GM18519 (cell line): ENCODE data around the gene PPP1R7.

Experiments
- ATAC-seq: cut with Tn5 transposase; IDR thresholded peaks from one replicate; pipeline ENCODE4 v1.9.1; 2021; ENCODE audit warnings: mild to moderate bottlenecking, moderate library complexity; ENCODE audit not compliant: unreplicated experiment, low FRiP score

Gene PPP1R7

DNA sequence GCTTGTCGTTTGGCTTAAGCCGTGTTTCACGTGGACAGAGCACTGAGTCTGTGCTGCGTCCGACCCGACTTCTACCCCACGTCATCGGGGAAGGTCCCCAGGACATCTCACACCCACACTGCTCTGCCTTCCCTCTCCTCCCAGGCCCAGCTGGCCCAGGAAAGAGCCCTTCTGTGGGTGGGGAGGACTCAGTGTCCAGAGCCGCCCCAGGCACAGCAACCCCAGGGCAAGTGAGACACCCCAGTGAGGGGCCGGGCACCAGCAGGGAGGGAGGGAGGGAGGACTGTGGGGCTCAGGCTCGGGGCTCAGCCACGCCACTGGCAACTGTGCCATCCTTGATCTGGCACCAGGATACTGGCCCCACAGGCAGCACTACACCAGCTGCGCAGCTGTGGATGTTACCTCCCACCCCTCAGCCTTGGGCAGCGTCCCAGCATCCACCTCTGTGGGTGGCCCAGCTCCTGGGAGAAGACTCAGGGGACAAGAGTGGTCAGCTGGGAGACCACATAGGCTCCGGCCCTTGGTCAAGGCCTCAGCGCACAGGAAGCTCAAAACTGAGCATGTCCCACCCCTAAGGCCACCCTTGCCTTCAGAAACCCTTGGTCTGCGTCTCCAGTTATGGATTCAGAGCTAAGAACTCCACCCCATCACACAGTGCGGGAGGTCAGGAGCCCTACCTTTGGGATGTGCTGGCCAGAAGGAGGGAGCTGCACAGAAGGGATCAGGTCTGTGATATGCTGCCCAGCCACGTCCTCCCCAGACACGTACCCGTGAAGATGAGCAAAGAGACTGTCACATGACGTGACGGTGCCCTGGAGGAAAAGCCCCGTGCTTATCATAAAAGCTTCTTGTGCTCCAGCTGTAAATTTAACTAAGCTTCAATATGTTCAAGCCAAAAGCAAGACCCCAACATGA, 12.7 kb upstream of the PPP1R7 start:
- no peak for ATAC-seq

DNA sequence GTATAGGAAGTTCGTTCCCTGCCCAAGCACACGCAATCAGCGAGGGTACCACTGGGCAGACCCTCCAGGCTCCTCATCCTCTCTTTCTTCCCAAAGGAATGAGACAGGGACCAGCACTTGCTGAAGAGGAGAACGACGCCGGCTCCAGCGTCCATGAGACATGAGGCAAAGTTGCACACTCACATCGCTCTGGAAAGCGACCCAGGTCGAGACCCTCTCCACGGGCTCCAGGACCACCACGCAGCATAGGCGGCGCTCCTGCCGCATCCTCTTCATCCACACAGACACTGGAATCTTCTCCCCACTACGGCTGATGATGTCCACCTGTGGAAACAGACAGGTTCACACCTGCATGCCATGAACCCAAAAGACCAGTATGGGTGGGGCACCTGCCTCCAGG, 11.8 kb upstream of the PPP1R7 start:
- no peak for ATAC-seq

DNA sequence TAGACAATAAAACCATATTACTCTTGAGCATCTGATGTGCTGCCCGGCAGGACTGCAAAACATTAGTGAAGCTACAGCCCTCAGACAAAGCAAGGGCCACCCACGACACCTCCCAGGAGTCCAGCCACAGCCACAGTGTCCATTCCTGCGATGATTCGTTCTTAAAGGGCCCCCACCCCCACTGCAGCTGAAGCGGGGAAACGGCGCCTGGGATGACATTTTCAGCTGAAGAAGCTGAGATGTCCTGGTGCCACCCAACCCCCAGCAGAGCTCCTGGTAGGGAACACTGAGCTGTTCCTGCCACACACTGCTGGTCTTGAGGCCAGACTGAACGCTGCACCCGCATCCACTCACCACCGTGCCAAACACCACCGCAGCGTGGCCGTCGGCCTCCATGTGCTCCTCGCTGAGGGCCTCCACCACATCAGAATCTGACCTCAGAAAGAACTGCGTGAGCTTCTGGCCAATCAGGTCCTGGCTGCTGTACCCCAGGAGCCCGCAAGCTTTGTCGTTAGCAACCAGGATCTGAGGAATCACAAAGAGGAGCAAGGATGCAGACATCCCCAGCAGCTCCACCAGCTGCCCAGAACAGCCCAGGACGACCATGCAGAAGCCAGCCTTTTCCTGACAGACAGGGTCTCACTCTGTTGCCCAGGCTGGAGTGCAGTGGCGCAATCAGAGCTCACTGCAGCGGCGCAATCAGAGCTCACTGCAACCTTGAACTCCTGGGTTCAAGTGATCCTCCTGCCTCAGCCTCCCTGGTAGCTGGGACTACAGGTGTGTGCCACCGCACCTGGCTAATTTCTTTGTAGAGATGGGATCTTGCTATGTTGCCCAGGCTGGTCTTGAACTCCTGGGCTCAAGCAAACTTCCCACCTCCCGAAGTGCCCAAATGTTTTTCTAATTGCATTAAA, 10.5 kb upstream of the PPP1R7 start:
- no peak for ATAC-seq

DNA sequence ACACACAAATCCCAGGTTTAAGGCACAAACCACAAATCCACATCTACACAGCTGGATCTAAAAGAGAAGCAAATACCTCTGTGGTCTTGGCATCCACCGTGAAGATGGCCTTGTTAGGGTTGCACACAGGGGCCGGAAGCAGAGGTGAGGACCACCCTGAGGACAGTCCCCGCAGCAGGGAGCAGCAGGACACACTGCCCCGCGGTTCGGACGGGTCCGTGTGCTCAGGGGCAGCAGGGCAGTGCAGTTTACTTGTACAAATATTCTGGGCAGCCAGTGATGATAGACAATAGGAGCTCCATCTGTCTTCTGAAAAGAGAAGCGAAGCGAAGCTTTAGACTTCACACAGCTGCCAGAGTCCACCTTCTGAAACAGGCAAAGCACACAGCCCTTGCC, 9.8 kb upstream of the PPP1R7 start:
- ATAC-seq = no peak

DNA sequence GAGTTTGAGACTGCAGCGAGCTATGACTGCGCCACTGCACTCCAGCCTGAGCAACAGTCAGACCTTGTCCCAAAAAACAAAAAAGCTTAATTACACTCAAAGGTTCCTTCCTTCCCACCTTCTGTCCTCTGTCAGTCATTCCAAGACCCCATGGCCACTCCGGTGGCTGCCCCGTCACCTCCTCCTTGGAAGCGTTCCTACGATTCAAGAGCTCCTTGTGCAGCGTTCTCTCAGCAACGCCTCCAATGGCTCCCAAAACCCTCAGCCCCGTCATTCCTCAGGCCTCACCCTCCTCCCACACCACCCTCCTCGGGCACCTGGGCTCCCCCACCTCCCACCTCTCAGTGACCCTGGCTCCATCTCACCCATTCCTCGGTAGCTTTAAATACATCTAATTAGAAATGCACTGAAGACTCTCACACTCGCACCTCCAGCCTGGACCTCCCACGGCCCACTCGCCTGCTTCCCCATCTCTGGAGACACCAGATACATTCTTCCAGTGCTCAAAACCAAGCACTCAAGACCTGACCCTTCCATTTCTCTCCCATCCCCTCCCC, 9.0 kb upstream of the PPP1R7 start:
- ATAC-seq = no peak

DNA sequence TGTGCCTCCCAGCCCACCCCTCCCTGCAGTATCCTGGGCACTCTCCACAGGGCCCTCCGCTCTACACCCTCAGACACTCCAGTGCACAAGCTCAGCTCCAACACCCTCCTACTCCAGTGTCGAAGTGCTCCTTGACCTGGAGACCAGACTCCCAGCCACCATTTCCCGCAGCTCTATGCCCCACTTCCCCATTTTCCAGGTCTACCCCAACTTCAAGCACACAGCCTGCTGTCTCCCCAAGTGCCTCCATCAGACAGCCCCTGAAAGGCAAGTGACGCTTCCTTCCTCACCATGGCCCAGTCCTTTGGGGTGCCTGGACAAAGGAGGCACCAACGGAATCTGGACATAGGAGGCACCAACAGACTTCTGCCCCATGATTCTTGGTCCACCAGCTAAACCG, 8.2 kb upstream of the PPP1R7 start:
- no peak for ATAC-seq

DNA sequence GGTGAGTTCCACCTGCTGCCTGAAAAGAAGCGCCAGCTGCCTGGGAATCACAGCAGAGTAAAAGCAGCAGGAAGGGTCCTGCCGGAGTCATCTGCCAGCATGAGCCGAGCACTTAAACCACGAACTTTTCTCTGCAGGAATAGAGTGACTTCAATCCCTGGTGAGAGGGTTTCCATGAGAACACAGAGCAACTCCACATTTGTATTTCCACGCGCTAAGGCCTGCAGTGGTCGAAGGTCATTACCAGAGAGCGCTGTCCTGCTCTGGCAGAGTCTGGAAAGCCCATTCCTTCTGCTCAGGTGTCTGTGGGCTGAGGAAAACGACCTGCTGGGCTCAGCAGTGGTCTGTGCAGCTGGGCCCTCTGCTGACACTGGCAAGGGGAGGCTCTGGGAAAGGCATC, 7.7 kb upstream of the PPP1R7 start:
- no peak for ATAC-seq

DNA sequence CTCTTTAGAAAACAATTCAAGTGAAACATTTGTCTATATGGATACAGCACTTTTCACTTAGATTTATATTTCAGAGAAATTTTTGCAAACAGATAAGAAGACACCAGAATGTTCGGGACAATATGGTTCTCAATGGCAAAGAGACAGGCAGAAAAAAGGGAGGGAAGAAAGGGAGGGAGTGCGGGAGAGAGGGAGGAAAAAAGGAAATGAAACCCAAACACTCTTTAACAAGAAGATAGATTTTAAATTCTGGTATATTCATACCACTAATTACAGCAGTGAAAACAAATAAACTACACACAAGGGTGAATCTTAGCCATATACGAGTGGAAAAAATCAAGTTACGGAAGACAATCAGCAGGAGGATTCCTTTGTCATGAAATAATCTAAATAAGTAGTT, 4.0 kb upstream of the PPP1R7 start:
- ATAC-seq = no peak

DNA sequence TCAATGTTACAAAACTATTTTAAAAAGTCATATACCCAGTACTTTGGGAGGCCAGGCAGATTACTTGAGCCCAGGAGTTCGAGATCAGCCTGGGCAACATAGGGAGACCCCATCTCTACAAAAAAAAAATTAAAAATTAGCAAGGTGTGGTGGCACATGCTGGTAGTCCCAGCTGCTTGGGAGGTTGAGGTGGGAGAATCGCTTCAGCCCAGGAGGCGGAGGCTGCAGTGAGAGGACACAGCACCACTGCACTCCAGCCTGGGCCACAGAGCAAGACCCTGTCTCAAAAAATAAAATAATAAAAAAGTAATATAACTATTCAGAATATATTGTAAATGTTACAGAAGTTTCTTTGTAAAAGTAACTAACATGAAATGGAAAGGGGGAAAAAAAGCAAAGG, 2.9 kb upstream of the PPP1R7 start:
- ATAC-seq = no peak

DNA sequence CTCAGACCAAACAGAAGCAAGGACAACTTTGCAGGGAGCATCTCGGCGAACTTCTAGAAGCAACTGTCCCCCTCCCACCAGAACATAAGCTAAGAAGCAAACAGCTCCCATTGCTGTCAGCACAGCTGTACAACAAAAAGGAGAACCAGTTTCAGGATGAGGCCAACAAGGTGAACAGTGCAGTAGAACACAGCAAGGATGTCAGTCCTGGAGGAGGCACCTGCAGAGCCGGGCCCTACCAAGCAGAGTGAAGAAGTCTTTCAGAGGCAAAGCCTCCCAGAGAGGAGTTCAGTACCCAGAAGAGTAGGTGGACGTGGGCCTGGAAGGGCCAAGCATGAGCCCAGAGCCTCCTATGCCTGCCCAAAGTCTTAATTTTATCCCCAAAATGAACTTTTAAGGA, 2.0 kb upstream of the PPP1R7 start:
- no peak for ATAC-seq

DNA sequence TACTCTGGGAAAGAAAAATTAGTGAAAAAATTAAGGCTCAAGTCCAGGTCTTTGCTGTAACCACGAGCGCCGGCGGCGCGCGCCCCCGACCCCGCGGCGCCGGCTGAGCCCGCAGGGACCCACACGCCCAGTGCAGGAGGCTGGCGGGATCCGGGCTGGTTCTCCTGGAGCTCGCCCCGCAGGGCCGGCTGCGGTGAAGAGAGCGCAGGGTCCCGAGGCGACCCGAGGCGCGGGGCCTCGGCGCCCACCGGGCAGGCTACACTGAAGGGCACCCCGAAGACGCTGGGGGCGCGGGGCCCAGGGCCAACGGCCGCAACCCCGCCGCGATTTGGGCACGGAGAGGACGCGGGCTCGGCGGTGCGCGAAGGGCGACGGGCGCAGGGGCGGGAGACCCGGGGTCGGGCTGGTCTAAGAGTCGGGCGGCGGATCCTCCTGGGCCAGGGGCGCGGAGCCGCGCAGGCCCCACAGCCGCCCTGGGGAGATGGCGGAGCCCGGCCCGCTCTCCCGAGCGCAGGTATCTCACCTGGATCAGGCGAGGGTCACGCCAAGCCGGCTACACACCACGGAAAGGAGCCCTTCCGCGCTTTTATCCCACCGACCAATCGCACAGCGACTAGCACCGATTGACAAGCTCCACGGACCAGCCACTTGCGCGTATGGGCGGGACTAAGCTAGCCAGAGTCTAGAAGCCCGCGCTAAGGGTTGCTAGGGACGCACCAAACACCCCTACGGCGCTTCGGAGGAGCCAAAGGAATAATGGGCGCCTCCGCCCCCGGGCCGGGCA, 1.2 kb upstream of the PPP1R7 start, which contains the start of gene PASK:
Gene PASK (minus strand): TSS at position 582 of the 784 bp plus-strand sequence. CDS start 6,440 bp downstream, outside the sequence.
- ATAC-seq = peak; percentile 53

DNA sequence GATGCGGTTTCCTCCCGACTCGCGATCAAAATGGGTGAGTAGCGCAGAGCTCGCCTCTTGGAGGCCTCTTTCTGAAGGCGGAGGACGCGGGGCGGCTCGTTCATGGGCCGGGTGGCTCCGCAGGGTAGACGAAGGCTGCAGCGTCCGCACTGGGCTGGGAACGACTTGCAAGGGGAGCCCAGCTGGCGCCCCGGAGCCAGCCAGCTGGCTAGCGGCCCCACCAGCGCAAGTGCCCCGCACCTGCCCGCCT, 667 bp upstream of the PPP1R7 start:
- ATAC-seq = no peak

DNA sequence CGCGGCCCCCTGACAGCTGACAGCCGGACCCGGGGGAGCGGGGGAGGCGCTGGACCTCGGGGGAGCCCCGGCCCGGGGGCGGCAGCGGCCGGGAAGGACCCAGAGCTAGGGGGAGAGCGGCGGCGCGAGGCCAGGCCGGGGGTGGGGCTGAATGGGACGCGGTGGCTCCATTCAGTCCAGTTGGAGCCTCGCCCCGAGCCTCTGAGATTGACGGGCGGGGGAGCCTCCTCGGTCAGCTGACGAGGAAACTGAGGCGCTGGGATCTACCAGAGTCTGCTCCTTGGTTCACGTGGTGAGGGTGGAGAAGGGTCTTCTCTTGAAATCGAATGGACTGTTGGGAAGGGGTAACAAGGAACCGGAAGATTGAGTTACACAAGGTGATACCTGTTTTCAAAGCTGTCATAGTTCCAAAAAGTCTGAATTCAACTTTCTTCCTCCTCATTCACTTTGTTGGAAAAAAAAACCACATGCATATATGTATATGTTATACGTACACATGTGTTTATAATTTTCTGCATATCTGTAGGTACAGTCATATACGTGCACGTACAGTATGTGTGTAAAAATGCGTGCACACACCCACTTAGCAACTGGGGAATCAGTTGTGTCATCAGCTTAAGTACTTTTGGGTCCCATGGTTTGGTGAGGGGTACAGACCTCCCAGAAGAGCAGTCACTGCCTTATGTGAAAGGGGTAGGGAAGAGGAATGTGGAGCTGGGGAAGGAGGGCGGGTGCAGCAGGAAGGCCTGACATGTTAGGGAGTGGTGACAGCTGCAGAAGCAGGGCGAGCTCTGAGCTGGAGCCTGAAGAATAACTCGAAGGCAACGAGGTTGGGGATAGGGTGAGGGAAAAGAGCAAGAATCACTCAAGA, 628 bp downstream of the PPP1R7 start:
- ATAC-seq = no peak

DNA sequence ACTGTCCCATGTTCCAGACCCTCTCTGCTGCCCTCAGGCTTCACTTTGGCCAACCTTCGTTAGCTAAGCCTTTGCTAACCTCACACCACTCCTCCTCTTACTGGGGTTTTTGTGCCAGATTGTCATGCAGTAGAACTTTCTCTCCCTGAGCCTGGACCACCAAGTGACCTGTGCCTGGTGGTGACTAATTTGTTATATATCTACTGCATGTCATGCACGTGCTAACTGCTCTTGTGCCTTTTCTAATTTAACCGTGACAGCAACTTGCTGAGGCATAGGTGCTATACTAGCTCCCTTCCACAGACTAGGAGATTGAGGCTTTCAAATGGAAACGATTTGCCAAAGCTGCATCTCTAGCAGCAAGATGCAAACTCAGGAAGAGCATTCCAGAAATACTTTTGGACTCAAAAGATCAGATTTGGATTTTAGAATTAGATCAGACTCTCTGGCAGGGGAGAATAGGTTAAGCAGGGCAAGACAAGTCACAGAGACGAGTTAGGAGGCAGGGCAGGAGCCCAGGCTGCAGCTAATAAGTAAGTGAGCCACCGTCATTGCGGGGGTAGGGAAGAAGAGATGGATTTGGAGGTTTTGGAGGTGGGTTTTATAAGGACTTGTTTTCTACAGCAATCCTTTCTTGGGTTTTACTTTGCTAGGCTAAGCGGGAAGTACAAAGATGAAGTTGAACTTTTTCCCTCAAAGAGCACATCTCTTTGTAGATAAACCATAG, 1.8 kb downstream of the PPP1R7 start:
- no peak for ATAC-seq

DNA sequence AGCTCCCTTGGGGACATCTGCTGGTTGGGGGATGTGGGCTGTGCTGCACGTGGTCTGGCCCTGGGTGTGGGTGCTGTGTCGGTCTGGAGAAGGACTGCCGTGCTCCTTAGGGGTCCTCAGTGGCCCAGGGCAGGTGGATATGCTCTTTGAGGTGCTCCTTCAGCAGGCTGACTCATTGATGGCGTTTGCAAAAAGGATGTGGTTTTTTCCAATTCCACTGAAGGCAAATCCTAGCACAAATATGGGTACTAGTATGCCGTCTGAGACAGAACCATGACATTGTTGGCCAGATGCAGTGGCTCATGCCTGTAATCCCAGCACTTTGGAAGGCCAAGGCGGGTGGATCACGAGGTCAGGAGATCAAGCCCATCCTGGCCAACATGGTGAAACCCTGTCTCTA, 3.3 kb downstream of the PPP1R7 start:
- no peak for ATAC-seq

DNA sequence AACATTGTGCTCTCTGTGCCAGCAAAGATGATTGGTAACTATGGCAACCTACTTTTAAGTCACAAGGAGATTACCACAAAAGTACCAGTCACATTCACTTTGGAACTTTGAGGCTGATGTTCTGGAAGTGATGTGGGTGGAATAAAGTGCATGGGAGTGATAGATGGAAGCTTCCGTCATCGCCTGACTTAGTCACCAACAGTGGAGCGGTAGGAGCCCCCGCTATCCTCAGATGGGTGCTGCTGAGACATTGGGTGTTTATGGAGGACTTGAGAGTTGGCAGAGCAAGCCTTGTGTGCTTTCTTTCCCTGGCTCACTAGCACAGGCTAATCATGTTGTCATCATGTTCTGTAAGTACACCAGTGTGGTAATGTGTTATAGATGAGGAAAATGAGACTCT, 4.6 kb downstream of the PPP1R7 start:
- no peak for ATAC-seq

DNA sequence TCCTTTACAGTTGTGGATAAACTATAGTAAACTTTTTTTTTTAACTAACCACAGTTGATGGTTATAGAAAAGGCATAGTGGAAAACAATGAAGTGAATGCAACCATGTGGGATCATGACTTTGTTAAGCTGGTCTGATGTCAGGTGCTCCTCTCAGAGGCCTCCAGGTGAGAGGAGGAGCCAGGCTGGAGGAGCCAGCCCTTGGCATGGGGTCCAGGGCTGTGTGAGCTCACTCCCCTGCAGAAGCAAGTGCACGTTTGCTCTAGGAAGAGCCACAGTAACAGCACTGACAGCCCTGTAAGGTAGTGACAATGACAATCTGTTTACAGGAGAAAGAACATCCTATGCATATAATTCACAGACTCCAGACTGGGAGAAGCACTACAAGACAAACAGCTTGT, 5.7 kb downstream of the PPP1R7 start:
- no peak for ATAC-seq

DNA sequence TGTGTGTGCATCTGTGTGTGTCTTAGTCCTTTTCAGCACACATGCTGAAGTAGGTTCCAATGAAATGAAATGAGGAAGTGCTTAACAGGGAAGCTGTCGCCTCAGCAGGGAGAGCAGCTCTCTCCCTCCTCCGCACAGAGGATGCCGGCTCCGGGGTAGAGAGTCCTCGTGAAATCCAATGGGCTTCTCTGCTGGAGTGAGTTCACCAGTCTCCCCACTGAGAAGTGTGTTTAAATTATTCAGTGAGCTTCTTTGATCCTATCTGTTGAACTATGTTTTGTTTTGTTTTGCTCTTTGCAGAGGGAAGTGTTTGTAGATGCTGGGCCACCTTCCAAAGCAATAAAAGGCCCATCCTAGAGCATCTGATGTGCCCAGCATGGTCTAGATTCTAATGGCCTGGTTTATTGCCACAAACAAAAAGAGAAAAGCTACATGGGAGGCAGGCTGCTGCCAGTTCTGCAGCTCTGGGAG, 6.7 kb downstream of the PPP1R7 start:
- ATAC-seq = no peak
